ENCODE results near the gene ATP2C1.
A peak's percentile ranks its signal among the peaks of the same experiment; 100 is the strongest.
"Not testable (repeated sequence)": the region's sequence is repeated elsewhere in the genome, so short reads cannot be mapped to it uniquely, and the experiment has no call there.

The ATP2C1 gene

GRCh38 chr3:131042271-131042985 lies 148.5 kb downstream of the ATP2C1 start:
- DNase-seq: not testable (repeated sequence)

- DNase-seq: no peak
These were observed 153.7 kb downstream of the ATP2C1 start for GRCh38 chr3:131047582-131047981.

- no peak for DNase-seq
These were observed 154.1 kb downstream of the ATP2C1 start for GRCh38 chr3:131048030-131048429.

DNA sequence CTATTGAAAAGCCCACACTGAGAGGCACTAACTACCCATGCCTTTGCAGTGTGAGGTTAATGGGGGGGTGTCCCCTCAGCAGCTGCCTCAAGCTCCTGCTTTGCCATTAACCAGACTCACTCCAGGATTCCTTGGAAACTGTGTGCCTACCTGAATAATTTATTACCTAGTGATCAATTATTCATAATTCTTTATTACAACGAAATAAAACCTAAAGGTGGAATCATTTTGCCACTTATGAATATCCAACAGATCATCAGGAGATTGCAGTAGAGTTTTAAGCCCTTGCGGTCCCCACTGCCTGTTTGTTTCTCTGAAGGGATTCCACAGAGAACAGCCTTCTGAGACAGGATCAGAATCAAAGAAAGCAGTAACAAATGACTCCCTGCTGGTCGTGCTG lies 156.1 kb downstream of the ATP2C1 start:
- no peak for DNase-seq

DNA sequence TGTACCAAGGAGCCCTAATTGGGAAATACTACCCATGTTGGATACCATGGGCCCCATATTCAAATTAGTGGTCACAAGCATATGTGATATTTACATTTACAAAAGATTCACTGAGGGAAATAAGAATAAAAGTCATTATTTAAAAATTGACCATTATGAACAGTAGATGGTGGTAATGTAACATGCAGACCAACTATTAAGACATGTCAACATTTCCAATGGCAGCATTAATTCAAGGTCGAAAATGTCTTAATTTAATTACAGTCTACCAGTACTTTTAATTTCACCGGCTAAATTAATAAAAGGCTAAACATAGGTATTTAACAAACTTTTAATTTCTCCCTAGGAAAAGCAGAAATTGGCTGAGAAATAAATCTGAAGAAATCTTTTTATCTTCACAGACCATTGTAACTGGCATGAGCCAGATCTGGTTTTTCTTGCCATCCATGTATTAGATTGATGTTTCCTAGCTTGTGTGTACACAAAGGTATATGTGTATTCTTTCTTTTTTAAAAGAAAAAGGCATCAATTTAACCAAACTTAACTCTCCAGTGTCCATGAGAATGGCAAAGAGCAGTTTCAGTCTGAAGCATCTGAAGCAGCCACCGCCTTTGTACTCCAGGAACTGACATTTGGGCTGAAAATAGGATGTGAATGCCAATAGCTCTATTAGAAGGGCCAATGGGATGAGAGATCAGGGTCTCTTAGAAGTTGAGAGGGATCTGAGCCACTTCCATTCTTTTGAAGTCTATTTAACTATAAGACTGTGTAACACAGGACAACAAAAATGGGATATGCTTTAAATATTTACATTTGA lies 159.4 kb downstream of the ATP2C1 start:
- DNase-seq: peak in 1 of 56 donors; percentile 15

Data from amygdala (tissue), 56 donors.